HCT116 (cell line): Measurements from ENCODE around the gene CDH2. TPM values are rescaled to one million over a fixed set of nuclear protein-coding genes. Genes with fewer than 3 reads are reported as not detected.

Experiments used
- ATAC-seq: fragments of 200-7000 bp; cut with Tn5 transposase; 2 replicates; pipeline ENCODE4 v1.9.1; 2020; ENCODE audit warnings: mild to moderate bottlenecking, moderate library complexity
- BruUV-seq: library from RNA; stranded (reverse); fragments of 400-500 nt; replicated peaks from 2 replicates; lab custom pipeline; 2021; lab: Mats Ljungman, UMichigan
- CTCF ChIA-PET: fragments of 300-600 bp; sonication (Branson Sonifier 250); formaldehyde crosslinking; loops from one replicate; lab custom pipeline; 2021; ENCODE audit warnings: antibody characterized with exemption; lab: Charles Lee
- POLR2A ChIA-PET: fragments of 300-600, 350-600 bp; sonication (Branson Sonifier 250); formaldehyde crosslinking; loops from one replicate; lab custom pipeline; 2021; ENCODE audit warnings: antibody characterized with exemption; lab: Charles Lee
- RAD21 ChIA-PET, 2 experiments: fragments of 300-600 bp; sonication (Branson Sonifier 250); formaldehyde crosslinking; loops; one replicate each; lab custom pipeline; 2023; ENCODE audit warnings: low total read pairs in 2 of 2; ENCODE audit not compliant: uncharacterized antibody in 2 of 2, unreplicated experiment in 2 of 2, low non-redundant PET in 1 of 2; lab: Charles Lee
- DNase-seq: peaks from one replicate; pipeline ENCODE4 v3.0.0-alpha.2; 2010; ENCODE audit warnings: low read depth, low spot score
- H2AFZ ChIP-seq: fragments of 200-600 bp; shearing (Covaris generic), sonication (generic); 2 replicates; pipeline ENCODE4 v1.6.1; 2017; ENCODE audit warnings: low read depth, mixed run types, mixed read lengths, antibody characterized with exemption, low read length; ENCODE audit not compliant: poor library complexity, severe bottlenecking
- H3K27ac ChIP-seq: 2 replicates; pipeline ENCODE4 v1.5.1; 2012; ENCODE audit warnings: low read depth, low read length
- H3K27me3 ChIP-seq: fragments of 200-600 bp; sonication (generic); 2 replicates; pipeline ENCODE4 v1.6.1; 2016; ENCODE audit warnings: mixed run types, low read length, mixed read lengths; ENCODE audit not compliant: insufficient read depth
- H3K36me3 ChIP-seq, 2 experiments: fragments of 200-500 bp in 1 of 2; fragments of 200-600 bp in 1 of 2; sonication (Bioruptor generic) in 1 of 2; sonication (generic) in 1 of 2; 2 replicates each; pipeline versions ENCODE4 v1.5.1 to v1.6.1; 2014 to 2016; ENCODE audit warnings: low read length in 2 of 2, inconsistent platforms in 1 of 2, mixed read lengths in 1 of 2, mixed run types in 1 of 2; ENCODE audit not compliant: insufficient read depth in 2 of 2, control insufficient read depth in 1 of 2
- H3K4me1 ChIP-seq, 2 experiments: fragments of 200-600 bp in 1 of 2; sonication (generic) in 1 of 2; 2 replicates each; pipeline versions ENCODE4 v1.5.1 to v1.6.1; 2012 to 2017; ENCODE audit warnings: low read length in 2 of 2, inconsistent platforms in 1 of 2, mild to moderate bottlenecking in 1 of 2, mixed read lengths in 1 of 2, mixed run types in 1 of 2, moderate library complexity in 1 of 2; ENCODE audit not compliant: insufficient read depth in 2 of 2, control insufficient read depth in 1 of 2
- H3K4me2 ChIP-seq: fragments of 200-600 bp; sonication (generic); 2 replicates; pipeline ENCODE4 v1.6.1; 2017; ENCODE audit warnings: mixed run types, low read length, mixed read lengths
- H3K4me3 ChIP-seq, 2 experiments: fragments of 200-600 bp in 1 of 2; sonication (generic) in 1 of 2; replicated peaks in 1 of 2; 2 replicates each; pipeline ENCODE4 v1.5.1; 2011 to 2016; ENCODE audit warnings: low read length in 2 of 2, control low read depth in 1 of 2, low read depth in 1 of 2, mild to moderate bottlenecking in 1 of 2, mixed read lengths in 1 of 2, mixed run types in 1 of 2
- H3K79me2 ChIP-seq: fragments of 200-600 bp; sonication (generic); 2 replicates; pipeline ENCODE4 v1.6.1; 2017; ENCODE audit warnings: mild to moderate bottlenecking, mixed run types, low read length, moderate library complexity, mixed read lengths; ENCODE audit not compliant: insufficient read depth
- H3K9ac ChIP-seq: fragments of 200-600 bp; sonication (generic); 2 replicates; pipeline ENCODE4 v1.6.1; 2016; ENCODE audit warnings: low read length, mixed read lengths
- H3K9me2 ChIP-seq: fragments of 200-600 bp; sonication (generic), shearing (Covaris generic); 2 replicates; pipeline ENCODE4 v1.6.1; 2017; ENCODE audit warnings: mixed run types, mild to moderate bottlenecking, moderate library complexity; ENCODE audit not compliant: insufficient read depth
- H3K9me3 ChIP-seq, 2 experiments: fragments of 200-500 bp in 1 of 2; fragments of 200-600 bp in 1 of 2; sonication (Bioruptor generic) in 1 of 2; sonication (generic) in 1 of 2; 2 replicates each; pipeline ENCODE4 v1.6.1; 2014 to 2017; ENCODE audit warnings: low read length in 2 of 2, mixed read lengths in 2 of 2, inconsistent platforms in 1 of 2, low read depth in 1 of 2, mild to moderate bottlenecking in 1 of 2, mixed run types in 1 of 2, moderate library complexity in 1 of 2; ENCODE audit not compliant: control insufficient read depth in 1 of 2, insufficient read depth in 1 of 2
- H4K20me1 ChIP-seq: fragments of 200-600 bp; sonication (generic), shearing (Covaris generic); 2 replicates; pipeline ENCODE4 v1.6.1; 2017; ENCODE audit warnings: mixed run types, mild to moderate bottlenecking, moderate library complexity; ENCODE audit not compliant: insufficient read depth
- CEBPB ChIP-seq: IDR thresholded peaks from 2 replicates; pipeline ENCODE4 v1.6.1; 2012; ENCODE audit warnings: low read depth
- EGR1 ChIP-seq: IDR thresholded peaks from 2 replicates; pipeline ENCODE4 v1.6.1; 2012; ENCODE audit warnings: low read depth
- EZH2 ChIP-seq: fragments of 200-600 bp; sonication (generic); IDR thresholded peaks from 2 replicates; pipeline ENCODE4 v1.6.1; 2017; ENCODE audit warnings: antibody characterized with exemption, mixed run types
- FOSL1 ChIP-seq: IDR thresholded peaks from 2 replicates; pipeline ENCODE4 v1.6.1; 2012; ENCODE audit warnings: low read depth
- POLR2AphosphoS5 ChIP-seq: IDR thresholded peaks from 2 replicates; pipeline ENCODE4 v1.6.1; 2011; ENCODE audit warnings: mild to moderate bottlenecking, low read depth, low read length, moderate library complexity
- RAD21 ChIP-seq: IDR thresholded peaks from 2 replicates; pipeline ENCODE4 v1.6.1; 2012; ENCODE audit warnings: low read depth, mild to moderate bottlenecking
- SIN3A ChIP-seq: IDR thresholded peaks from 2 replicates; pipeline ENCODE4 v1.6.1; 2012; ENCODE audit warnings: low read depth
- TCF7L2 ChIP-seq: IDR thresholded peaks from 2 replicates; pipeline ENCODE4 v1.7.0; 2011; ENCODE audit warnings: borderline replicate concordance, inconsistent platforms; ENCODE audit not compliant: insufficient read depth, insufficient read length; ENCODE audit errors: extremely low read depth
- ZFX ChIP-seq: fragments of 450-650 bp; IDR thresholded peaks from 2 replicates; pipeline ENCODE4 v1.6.1; 2017
- intact Hi-C: fragments of 100-400 bp; cut with micrococcal nuclease; formaldehyde crosslinking; loops from 2 replicates; pipeline ENCODE4 v1.10.0; 2022
- total RNA-seq: library from RNA; stranded (reverse); gene quantifications from one replicate; pipeline ENCODE4 v1.2.1, GENCODE V29; 2021; ENCODE audit not compliant: unreplicated experiment
- TF ChIP-seq, protein P1 (sequence below): IDR thresholded peaks from 2 replicates; pipeline ENCODE4 v1.6.1; 2012

CDH2 gene
- total RNA-seq, 1 experiment from 2014 or later, result 0.15 TPM

DNA sequence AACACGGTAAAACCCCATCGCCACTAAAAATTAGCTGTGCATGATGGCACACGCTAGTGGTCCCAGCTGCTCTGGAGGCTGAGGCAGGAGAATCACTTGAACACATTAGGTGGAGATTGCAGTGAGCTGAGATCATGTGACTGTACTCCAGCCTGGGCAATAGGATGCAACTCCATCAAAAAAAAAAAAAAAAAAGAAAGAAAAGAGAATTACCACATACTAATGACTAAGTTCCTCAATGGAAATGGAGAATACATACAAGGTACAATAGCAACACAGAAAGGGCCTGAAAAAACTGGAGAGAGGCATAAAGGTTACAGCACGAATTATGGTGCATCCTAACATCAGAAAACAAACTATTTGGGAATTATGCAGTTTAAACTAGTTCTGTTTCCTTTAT lies 81.3 kb downstream of the CDH2 start:
- POLR2A ChIA-PET, result no interaction called here
- no peaks in the 10 kb centered on the region for H3K4me1 ChIP-seq
- CTCF ChIA-PET, result no interaction called here
- H3K27ac ChIP-seq, result no peak overlapping the region
- H3K4me3 ChIP-seq, result no peak overlapping the region
- H3K9ac ChIP-seq, result no peak overlapping the region
- no peaks in the 10 kb centered on the region for H3K9me3 ChIP-seq
- BruUV-seq, result no TSS peak
- H3K9me2 ChIP-seq, result no peaks in the 10 kb centered on the region
- H3K4me2 ChIP-seq, result no peak overlapping the region
- intact Hi-C loops, result no loop called here
- no peaks in the 10 kb centered on the region for H4K20me1 ChIP-seq
- H3K79me2 ChIP-seq, result no peaks in the 10 kb centered on the region
- no peaks in the 10 kb centered on the region for H3K36me3 ChIP-seq
- ATAC-seq (no peak), DNase-seq (no peak)
- no peak overlapping the region for H2AFZ ChIP-seq
- no peak for TF ChIP-seq ZFX
- no peak for TF ChIP-seq FOSL1
- no peak for TF ChIP-seq EZH2
- no peak for TF ChIP-seq CEBPB
- RAD21 ChIA-PET, result no interaction called here
- no peaks in the 10 kb centered on the region for H3K27me3 ChIP-seq

DNA sequence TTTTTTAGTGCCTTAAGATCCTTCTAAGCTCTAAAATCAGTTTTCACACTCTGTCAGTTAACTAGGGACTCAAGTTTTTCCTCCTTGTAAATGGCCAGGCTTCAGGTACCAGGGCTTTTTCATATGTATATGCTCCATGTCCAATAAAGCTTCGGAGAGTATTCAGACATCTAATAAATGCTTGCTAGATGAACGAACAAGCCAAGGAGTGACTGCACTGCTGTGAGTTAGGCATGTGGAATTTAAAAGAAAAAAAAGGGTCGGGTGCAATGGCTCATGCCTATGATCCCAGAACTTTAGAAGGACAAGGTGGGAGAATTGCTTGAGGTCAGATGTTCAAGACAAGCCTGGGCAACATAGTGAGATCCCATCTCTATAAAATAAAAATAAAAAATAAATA lies 81.9 kb downstream of the CDH2 start:
- Histone ChIP-seq H3K36me3 (no peaks in the 10 kb centered on the region), H3K4me3 (no peak overlapping the region)
- no peak for TF ChIP-seq POLR2AphosphoS5
- no peak for TF ChIP-seq TCF7L2
- no peak for TF ChIP-seq EGR1
- TF ChIP-seq, protein P1, sequence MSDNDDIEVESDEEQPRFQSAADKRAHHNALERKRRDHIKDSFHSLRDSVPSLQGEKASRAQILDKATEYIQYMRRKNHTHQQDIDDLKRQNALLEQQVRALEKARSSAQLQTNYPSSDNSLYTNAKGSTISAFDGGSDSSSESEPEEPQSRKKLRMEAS, result no peak
- TF ChIP-seq RAD21, result no peak
- no peak for TF ChIP-seq CEBPB
- TF ChIP-seq SIN3A, result no peak
- TF ChIP-seq, all 23 proteins: peak for 0
- no peak for DNase-seq
- ChIA-PET POLR2A (no interaction called here), CTCF (no interaction called here), RAD21 (no interaction called here)
- no peak overlapping the region for H3K4me2 ChIP-seq
- no peak for ATAC-seq
- no peaks in the 10 kb centered on the region for H3K27me3 ChIP-seq
- intact Hi-C loops, result no loop called here
- H3K4me1 ChIP-seq, result no peaks in the 10 kb centered on the region
- H2AFZ ChIP-seq, result no peak overlapping the region
- no peaks in the 10 kb centered on the region for H3K9me2 ChIP-seq
- BruUV-seq, result no TSS peak
- no peak overlapping the region for H3K9ac ChIP-seq
- no peaks in the 10 kb centered on the region for H4K20me1 ChIP-seq
- no peaks in the 10 kb centered on the region for H3K9me3 ChIP-seq
- no peak overlapping the region for H3K27ac ChIP-seq
- no peaks in the 10 kb centered on the region for H3K79me2 ChIP-seq
